CD4-positive, alpha-beta T cell treated with Interleukin-10 for 1 hour (primary cell): ENCODE data around the gene LRRC27.
"Not testable (repeated sequence)": the region's sequence is repeated elsewhere in the genome, so short reads cannot be mapped to it uniquely, and the experiment has no call there.

ENCODE experiments used
- DNase-seq: peaks from one replicate; pipeline ENCODE4 v3.0.0-alpha.2; 2020

LRRC27 gene

GRCh38 chr10:132316133-132316532, 15.9 kb upstream of the LRRC27 start:
- DNase-seq, result no peak

DNA sequence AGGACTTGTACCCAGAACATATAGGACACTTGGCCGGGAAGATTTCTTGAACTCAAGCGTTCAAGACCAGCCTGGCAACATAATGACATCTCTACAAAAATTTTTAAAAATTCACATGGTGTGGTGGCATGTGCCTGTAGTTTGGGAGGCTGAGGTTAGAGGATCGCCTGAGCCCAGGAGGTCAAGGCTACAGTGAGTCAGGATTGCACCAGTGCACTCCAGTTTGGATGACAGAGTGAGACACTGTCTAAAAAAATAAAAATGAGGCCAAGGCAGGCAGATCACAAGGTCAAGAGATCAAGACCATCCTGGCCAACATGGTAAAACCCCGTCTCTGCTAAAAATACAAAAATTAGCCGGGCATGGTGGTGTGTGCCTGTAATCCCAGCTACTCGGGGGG, 14.5 kb upstream of the LRRC27 start:
- DNase-seq, result not testable (repeated sequence)

DNA sequence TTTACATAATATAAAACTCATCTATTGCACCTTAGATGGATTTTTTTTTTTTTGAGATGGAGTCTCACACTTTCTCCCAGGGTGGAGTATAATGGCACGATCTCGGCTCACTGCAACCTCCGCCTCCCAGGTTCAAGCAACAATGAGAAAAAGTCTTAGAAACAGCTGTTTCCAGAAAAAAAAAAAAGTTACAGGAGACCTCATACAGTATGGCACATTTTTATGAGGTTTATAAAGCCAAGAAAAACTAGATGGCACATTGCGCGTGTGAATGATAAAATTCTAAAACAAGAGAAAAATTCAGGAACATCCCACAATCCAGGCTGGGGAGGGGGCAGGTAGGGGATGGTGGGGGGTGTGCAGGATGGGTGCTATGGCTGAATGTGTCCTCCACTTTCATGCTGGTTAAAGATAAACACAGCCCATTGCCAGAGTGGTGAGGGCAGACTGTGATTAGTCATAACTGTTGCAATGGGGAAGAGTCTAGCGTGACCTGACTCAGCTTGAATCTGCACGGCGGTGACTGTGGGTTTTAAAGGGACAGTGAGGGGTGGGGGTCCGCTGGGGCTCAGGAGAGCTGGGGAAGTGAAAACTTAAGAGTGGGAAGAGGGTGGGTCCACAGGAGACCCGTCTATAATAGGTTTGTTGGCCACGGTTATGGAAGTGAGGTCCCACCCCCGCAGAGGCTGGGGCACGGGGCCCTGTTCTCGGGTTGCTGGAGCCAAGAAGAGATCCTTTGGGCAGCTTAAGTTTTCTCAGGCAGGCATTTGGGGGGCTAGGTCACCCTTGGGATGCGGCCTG, 11.9 kb upstream of the LRRC27 start:
- no peak for DNase-seq

- no peak for DNase-seq
Measured at GRCh38 chr10:132320654-132321469, 11.1 kb upstream of the LRRC27 start.

DNA sequence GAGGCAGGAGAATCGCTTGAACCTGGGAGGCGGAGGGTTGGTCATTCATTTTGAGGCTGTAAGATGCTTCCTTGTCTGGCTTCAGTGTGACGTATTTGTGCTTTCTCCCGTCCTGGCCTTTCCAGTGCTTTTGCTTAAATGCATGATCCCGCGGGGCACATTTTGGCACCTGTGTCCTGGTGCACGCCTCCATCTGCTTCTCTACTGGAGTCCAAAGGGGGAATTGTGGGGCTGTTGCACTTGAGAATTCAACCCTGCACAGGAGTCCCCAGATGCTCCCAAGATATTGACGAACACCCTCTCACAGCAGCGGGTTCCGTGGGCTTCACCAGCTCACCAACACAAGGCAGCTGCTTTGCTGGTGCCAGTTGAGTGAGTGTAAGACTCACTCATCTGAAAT, 10.3 kb upstream of the LRRC27 start:
- no peak for DNase-seq

DNA sequence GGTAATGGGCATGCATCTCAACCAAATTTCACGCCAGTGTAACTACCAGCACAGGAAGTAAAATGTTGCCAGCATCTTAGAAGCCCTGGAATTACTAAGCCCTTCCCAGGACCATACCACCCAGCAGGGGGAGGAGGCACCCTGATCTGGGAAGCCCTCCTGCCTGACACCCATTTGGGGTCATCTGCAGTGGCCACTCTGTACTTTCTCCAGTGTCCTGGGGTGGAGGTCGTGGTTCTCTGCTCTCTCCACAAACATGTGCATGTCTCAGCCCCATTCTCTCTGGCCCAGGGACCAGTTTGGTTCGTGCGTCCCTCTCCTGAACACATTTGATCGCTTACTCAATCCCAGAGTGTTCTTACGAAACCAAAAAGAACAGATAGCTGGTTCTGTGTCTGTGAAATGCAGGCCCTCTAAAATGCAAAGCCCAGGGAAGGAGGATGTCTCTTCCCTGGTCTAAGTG, 9.4 kb upstream of the LRRC27 start:
- DNase-seq, result no peak

DNA sequence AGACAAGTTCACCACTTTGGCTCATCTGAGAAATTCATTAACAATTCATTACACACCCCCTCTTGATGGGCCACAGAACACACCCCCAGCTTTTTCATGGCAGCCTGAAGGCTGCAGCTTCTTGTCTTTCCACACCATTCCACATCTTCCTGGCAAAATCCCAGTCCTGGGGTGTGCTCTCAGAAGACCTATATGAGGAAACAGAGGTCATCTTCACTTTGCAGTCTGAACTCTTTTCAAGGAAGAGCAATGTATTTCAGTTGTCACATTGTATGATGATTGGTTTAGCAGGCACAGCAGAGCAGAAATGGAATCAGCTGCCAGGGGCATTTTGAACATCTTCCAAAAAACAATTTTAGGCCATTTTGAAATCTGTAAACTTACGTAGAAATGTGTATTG, 7.8 kb upstream of the LRRC27 start:
- no peak for DNase-seq

- DNase-seq, result no peak
Measured at GRCh38 chr10:132326344-132326889, 5.6 kb upstream of the LRRC27 start.

DNA sequence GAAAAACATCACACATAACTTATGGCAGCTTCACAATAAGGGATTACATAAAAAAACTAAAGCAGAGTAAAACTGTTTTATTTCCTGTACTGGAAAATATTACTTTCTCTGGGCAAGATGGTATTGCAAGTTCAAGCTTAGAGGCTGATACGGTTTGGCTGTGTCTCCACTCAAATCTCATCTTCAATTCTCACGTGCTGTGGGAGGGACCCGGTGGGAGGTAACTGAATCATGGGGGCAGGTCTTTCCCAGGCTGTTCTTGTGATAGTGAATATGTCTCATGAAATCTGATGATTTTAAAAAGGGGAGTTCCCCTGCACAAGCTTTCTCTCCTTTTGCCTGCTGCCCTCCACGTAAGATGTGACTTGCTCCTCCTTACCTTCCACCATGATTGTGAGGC, 5.1 kb upstream of the LRRC27 start:
- no peak for DNase-seq

GRCh38 chr10:132328106-132328505, 3.9 kb upstream of the LRRC27 start:
- no peak for DNase-seq

GRCh38 chr10:132328738-132329137, 3.3 kb upstream of the LRRC27 start:
- no peak for DNase-seq

- DNase-seq, result peak; percentile 44
Measured at GRCh38 chr10:132329565-132330485, 2.2 kb upstream of the LRRC27 start.

DNA sequence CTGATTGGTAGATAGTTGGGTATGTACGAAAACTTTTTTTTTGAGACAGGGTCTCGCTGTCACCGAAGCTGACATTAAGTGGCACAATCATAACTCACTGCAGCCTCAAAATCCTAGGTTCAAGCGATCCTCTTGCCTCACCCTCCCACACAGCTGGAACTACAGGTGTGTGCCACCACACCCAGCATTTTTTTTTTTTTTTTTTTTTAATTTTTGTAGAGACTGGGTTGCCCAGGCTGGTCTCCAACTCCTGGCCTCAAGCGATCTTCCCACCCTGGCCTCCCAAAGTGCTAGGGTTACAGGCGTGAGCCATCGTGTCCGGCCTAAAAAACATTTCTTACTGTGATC, 1.5 kb upstream of the LRRC27 start:
- DNase-seq, result peak; percentile 14

- no peak for DNase-seq
Measured at GRCh38 chr10:132332433-132332754, 401 bp downstream of the LRRC27 start.

DNA sequence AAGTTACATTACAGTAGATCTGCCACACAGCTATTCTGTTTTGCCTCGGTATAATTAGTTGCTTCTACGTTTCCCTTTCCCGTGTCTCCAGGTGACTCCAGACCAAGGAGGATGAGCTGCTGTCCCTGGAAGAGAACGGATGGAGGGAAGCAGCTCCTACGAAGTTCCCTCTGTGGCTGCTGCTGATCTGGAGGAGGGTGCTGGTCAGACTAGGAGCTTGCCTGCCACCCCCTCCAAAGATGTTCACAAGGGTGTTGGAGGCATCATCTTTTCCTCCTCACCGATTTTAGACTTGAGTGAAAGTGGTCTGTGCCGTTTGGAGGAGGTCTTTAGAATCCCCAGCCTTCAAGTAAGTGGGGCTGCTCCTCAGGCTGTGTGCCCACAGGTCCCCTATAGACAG, 1.4 kb downstream of the LRRC27 start:
- DNase-seq, result no peak

- DNase-seq, result no peak
Measured at GRCh38 chr10:132334631-132335188, 2.7 kb downstream of the LRRC27 start.

DNA sequence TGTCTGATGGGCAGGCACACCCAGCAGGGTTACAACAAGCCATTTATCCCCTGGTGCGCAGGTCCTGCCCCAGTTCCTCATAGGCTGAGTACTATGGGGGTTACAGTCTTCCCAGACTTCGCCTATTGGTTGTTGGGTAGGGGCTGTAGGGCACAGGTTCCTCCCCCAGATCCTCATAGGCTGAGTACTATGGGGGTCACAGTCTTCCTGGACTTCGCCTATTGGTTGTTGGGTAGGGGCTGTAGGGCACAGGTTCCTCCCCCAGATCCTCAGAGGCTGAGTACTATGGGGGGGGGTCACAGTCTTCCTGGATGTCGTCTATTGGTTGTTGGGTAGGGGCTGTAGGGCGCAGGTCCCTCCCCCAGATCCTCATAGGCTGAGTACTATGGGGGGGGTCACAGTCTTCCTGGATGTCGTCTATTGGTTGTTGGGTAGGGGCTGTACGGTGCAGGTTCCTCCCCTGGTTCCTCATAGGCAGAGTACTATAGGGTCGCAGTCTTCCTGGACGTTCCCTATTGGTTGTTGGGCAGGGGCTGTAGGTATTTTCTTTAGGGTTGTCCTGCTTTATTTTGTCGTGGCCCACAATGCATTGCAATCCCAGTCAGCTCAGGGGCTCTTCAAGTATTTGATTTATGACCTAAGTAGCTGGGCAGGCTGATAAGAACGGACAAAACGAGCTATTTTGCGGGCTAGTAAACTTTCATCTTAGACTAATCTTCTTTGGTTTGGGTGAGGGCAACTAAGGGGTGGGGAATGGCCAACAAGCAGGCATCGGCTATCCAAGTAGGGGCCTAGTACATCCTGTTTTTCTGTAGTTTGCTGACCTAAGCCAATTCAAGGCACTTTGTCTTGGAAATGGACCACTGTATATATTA, 3.4 kb downstream of the LRRC27 start:
- DNase-seq, result peak; percentile 15

- no peak for DNase-seq
Measured at GRCh38 chr10:132336064-132336746, 4.2 kb downstream of the LRRC27 start.

DNA sequence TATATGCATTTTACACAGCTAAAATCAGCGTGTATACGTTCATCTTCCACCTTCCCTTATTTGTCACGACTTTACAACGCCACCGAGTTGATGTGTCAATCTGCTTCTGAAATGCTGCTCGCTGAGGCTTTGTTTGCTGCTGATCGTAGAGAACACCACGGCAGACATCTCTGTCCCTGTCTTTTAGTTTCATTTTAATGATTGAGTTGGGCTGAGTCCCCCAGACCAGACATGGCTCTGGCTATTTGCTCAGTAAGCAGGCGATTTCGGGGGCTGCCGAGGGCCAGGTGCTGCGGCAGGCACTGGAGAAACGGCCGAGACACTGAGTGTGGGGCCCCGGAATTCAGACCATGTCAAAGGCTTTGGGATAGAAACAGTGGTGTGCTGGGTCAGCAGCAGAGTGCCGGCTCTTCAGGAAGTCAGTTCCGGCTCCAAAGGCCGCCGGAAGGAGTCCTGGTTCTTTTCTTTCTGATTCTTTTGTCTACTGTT, 5.0 kb downstream of the LRRC27 start:
- DNase-seq, result peak; percentile 16

- not testable (repeated sequence) for DNase-seq
Measured at GRCh38 chr10:132337854-132338253, 5.9 kb downstream of the LRRC27 start.

- DNase-seq, result no peak
Measured at GRCh38 chr10:132338876-132339275, 6.9 kb downstream of the LRRC27 start.
